ENCODE data around the gene TMEM258. TPM values are rescaled to one million over a fixed set of nuclear protein-coding genes. Genes with fewer than 3 reads are reported as not detected.
A peak's percentile ranks its signal among the peaks of the same experiment; 100 is the strongest.

The TMEM258 gene
- total RNA-seq, 1 experiment from 2014 or later = 201 TPM

DNA sequence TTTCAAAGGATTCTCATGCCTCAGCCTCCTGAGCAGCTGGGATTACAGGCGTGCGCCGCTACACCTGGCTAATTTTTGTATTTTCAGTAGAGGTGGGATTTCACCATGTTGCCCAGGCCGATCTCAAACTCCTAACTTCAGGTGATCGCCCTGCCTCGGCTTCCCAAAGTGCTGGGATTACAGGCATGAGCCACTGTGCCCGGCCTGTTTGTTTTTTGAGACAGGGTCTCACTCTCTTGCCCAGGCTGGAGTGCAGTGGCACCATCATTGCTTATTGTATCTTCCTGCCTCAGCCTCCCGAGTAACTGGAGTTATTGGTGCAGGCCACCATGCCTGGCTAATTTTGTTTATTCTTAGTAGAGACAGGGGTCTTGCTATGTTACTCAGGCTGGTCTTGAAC lies 43.8 kb upstream of the TMEM258 start:
- peaks cover 3% of the 10 kb centered on the region for H4K20me1 ChIP-seq (ENCODE audit: control insufficient read depth, insufficient read depth, insufficient read length)
- no peak overlapping the region for H4K5ac ChIP-seq (ENCODE audit: insufficient read length, low read depth, low read length)
- no peak overlapping the region for H3T11ph ChIP-seq (ENCODE audit: low read length)
- H2AFZ ChIP-seq (ENCODE audit: low read length) = no peak overlapping the region
- H3K56ac ChIP-seq (ENCODE audit: insufficient read length, low read depth, low read length) = no peak overlapping the region
- H3K4me1 ChIP-seq (ENCODE audit: insufficient read depth, low read length) = peaks cover 9% of the 10 kb centered on the region; the same call in 1 of the 2 replicates
- no peak overlapping the region for H2AK5ac ChIP-seq (ENCODE audit: insufficient read length, low read length)
- peaks cover 41% of the 10 kb centered on the region in 2 experiments for H3K4me1 Mint-ChIP-seq
- no peak overlapping the region for H2BK20ac ChIP-seq (ENCODE audit: low read depth, low read length, poor library complexity, severe bottlenecking)
- peaks cover 14% of the 10 kb centered on the region; the same call in 1 of the 2 replicates for H3K79me2 ChIP-seq (ENCODE audit: insufficient read depth, low read length)
- H3K36me3 Mint-ChIP-seq (ENCODE audit: insufficient read depth in 1 of 3, low read depth in 3 of 3) = peaks cover 44 to 71% (median 67%) of the 10 kb centered on the region in 3 experiments
- H3K4me2 ChIP-seq (ENCODE audit: insufficient read depth, insufficient read length, low read length) = no peak overlapping the region
- peak overlapping the region in 2 of 3 experiments; percentile 26 to 90; a peak in 3 of 7 replicates for H3K27ac Mint-ChIP-seq
- H3K27me3 ChIP-seq (ENCODE audit: insufficient read depth, low read length) = no peaks in the 10 kb centered on the region
- H3K23ac ChIP-seq (ENCODE audit: insufficient read length, low read depth, low read length) = no peak overlapping the region
- no peak overlapping the region for H4K8ac ChIP-seq (replicated peaks; ENCODE audit: insufficient read length, low read depth, low read length)
- H2BK15ac ChIP-seq (ENCODE audit: low read depth, low read length) = no peak overlapping the region
- no peaks in the 10 kb centered on the region for H3K23me2 ChIP-seq (ENCODE audit: insufficient read length, low read depth, low read length, poor library complexity, severe bottlenecking)
- no peak overlapping the region for H2BK120ac ChIP-seq (ENCODE audit: low read depth, low read length, poor library complexity, severe bottlenecking)
- no peak overlapping the region for H3K4ac ChIP-seq (ENCODE audit: low read depth, low read length)
- peaks cover 4% of the 10 kb centered on the region for H3K79me1 ChIP-seq (ENCODE audit: insufficient read depth, low read depth, low read length, poor library complexity, severe bottlenecking)
- no peak overlapping the region for H3K27ac ChIP-seq (ENCODE audit: insufficient read length, low read depth, low read length)
- no peak overlapping the region for H2BK5ac ChIP-seq (ENCODE audit: insufficient read length, low read length)
- H3K14ac ChIP-seq (ENCODE audit: insufficient read depth, low read length) = no peak overlapping the region
- no peaks in the 10 kb centered on the region for H3K9me3 ChIP-seq (ENCODE audit: control insufficient read depth, low read depth, low read length)
- H3K4me3 Mint-ChIP-seq = no peak overlapping the region; a peak in 1 of 5 replicates
- no peak for DNase-seq
- no peak overlapping the region for H3K18ac ChIP-seq (ENCODE audit: insufficient read length, low read depth, low read length)
- H3K9me3 Mint-ChIP-seq = no peaks in the 10 kb centered on the region
- no peaks in the 10 kb centered on the region for H3K27me3 Mint-ChIP-seq (ENCODE audit: low read depth)
- no peak overlapping the region for H2BK12ac ChIP-seq (ENCODE audit: insufficient read length, low read depth, low read length)
- WGBS (ENCODE audit: extremely low coverage, insufficient read length, low lambda C conversion rate) = no CpG with 5 or more reads among the region's 8 CpGs
- no peak overlapping the region for H4K91ac ChIP-seq (ENCODE audit: insufficient read length, low read depth, low read length)
- TF ChIP-seq, protein P1, sequence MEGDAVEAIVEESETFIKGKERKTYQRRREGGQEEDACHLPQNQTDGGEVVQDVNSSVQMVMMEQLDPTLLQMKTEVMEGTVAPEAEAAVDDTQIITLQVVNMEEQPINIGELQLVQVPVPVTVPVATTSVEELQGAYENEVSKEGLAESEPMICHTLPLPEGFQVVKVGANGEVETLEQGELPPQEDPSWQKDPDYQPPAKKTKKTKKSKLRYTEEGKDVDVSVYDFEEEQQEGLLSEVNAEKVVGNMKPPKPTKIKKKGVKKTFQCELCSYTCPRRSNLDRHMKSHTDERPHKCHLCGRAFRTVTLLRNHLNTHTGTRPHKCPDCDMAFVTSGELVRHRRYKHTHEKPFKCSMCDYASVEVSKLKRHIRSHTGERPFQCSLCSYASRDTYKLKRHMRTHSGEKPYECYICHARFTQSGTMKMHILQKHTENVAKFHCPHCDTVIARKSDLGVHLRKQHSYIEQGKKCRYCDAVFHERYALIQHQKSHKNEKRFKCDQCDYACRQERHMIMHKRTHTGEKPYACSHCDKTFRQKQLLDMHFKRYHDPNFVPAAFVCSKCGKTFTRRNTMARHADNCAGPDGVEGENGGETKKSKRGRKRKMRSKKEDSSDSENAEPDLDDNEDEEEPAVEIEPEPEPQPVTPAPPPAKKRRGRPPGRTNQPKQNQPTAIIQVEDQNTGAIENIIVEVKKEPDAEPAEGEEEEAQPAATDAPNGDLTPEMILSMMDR (conservative IDR thresholded peaks at IDR 0.05) = no peak
- no peak overlapping the region for H3K9ac ChIP-seq (ENCODE audit: extremely low read depth, insufficient read length, low read length)
